GM18508 (cell line): ENCODE measurements around the gene C1orf159.
"Not testable (repeated sequence)": the region's sequence is repeated elsewhere in the genome, so short reads cannot be mapped to it uniquely, and the experiment has no call there.

Experiments
- ATAC-seq: cut with Tn5 transposase; IDR thresholded peaks from one replicate; pipeline ENCODE4 v1.9.1; 2021; ENCODE audit warnings: moderate number of reproducible peaks; ENCODE audit not compliant: insufficient read depth, unreplicated experiment

The C1orf159 gene

DNA sequence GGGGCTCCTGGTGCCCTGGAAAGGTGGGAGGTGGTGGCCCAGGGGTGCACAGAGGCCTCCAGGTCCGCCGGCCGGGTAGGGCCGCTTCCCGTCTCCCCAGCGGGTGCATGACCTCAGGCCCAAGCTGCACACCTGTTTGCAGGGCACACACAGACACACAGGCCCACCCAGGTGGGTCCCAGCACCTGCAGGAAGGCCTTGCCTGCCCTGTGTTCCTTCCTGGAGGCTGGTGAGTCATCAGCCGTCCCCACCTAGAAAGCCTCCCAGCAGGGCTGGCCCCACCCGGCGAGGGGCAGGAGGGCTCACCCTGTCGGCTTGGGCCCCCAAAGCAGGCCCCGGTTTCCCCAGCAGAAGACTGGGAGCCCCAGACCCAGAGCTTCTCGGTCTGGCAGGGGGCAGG, 34.2 kb upstream of the C1orf159 start:
- ATAC-seq, result no peak

DNA sequence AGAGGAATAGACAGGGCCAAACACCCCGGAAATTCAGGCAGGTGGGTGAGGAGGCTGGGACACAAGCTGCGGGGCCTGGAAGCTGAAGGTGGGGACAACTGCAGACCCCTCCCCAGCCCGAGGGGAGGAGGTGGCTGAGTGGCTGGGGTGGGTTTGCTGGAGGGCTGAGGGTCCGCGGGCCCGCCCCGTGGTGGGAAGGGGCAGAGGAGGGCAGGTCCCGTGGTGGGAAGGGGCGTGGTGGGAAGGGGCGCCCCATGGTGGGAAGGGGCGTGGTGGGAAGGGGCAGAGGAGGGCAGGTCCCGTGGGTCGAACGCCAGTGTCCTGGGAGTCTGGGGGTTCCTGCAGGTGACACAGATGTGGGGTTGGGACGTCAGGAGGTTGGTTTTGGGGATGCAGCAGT, 33.5 kb upstream of the C1orf159 start:
- ATAC-seq, result no peak

DNA sequence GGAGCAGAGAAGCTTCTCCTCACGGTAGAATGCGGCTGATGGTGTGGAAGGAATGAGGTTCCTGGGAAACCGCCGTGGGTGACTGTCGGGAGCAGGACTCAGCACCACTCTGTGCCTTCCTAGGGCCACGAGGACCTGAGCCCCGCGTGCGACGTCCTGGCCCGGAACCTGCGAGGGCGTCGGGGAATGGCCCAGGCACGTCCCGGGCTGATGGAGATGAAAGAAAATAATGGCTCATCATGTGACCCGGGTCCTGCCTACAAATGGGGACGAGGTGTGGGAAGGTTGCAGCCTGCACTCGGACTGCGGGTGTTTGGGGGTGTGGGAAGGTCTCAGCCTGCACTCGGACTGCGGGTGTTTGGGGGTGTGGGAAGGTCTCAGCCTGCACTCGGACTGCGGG, 32.7 kb upstream of the C1orf159 start:
- ATAC-seq, result no peak

DNA sequence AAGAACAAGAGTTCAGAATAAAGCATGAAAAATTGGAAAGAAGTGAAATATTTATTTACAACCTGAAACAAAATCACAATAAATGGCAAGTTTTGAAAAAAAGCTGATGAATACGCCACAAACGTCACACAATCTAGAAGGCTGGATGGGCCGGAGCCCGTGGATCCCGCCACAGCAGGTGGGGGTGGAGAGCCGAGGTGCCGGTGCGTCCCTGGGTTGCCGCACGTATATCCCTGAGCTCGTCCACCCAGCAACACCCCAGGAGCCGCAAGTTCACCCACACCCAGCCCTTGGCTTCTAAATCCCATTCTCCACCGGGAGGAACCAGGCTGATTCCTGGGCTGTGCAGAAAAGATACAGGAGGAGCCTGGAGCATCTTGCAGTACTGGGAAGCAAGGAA, 32.2 kb upstream of the C1orf159 start:
- ATAC-seq, result no peak

DNA sequence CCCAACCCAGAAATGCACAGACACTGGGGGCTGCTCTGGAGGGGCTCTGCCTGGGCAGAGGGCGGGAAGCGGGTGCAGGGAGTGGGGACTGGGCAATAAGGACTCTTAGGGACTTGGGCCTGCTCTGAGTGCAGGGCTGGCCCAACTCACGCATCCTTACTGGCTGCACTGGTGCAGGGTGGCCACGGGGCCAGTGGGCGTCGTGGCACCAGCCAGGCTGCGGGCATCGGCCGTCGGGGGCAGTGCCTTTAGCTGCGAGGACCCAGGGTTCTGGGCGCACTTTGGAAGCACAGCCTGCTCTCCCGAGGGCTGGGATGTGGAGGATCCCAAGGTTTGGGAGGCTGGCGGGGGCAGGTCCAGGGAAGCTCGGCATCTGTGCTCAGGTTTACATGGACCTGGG, 30.7 kb upstream of the C1orf159 start:
- no peak for ATAC-seq

DNA sequence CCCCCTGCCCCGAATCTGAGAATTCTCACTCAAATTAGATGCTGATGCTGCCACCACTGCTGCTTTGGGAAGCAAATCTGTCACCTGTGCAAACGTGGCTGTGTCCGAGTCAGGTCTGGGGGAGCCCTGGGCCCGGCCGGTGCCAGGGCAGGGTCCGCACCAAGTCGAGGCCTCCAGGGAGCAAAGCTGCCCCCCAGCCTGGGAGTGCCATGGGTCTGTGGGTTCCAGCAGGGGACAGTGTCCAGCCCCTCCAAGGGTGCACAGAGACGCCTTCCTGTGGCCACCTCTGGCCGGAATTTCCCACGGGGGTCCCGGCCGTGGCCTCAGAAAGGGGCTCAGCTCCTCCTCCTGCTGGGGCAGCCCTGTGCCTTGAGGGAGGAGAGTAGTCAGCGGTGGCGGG, 30.1 kb upstream of the C1orf159 start:
- ATAC-seq, result no peak

DNA sequence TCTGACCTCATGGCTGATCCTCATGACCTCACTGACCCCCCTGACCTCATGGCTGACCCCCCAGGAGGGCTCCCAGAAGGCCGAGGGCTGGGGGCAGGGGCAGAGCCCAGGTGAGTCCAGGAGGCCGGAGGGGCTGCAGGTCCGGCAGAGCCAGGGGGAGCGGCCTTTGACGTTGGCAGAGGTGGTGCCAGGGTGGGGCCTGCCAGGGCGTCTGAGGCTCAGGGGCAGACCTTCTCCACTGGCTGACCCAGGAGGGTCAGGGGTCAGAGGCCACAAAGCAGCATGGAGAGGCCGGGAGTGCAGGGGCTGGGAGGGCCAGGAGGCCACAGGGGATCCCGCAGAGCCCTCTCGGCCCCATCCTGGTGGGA, 29.6 kb upstream of the C1orf159 start:
- ATAC-seq, result no peak

DNA sequence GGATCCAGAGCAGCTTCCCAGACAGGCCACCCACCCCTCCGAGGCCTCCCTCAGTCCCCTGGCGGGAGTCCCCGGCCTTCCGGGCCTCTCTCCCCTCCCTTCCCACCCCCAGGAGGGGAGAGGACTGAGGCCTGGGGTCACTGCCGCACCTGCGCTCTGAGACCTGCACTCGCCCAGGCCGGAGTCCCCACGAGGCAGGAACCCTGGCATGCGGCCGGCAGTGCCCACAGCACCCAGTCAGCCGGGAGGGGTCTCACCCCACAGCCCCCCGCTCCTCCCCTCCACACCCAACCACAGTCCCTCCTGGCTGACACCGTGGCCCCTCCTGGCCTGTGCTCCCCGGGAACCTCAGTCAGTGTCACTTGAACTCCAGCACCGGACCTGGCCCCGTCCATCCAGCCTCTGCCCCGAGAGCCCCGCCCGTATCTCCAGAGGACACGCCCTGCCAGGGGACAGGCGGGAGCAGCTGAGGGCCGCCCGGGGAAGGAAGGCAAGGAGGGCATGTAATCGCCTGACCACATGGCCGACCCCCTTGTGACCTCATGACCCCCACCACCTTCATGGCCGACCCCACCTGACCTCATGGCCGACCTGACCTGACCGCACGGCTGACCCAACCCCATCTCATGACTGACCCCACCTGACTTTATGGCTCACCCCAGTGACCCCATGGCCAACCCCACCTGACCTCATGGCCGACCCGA, 29.1 kb upstream of the C1orf159 start:
- ATAC-seq, result no peak

DNA sequence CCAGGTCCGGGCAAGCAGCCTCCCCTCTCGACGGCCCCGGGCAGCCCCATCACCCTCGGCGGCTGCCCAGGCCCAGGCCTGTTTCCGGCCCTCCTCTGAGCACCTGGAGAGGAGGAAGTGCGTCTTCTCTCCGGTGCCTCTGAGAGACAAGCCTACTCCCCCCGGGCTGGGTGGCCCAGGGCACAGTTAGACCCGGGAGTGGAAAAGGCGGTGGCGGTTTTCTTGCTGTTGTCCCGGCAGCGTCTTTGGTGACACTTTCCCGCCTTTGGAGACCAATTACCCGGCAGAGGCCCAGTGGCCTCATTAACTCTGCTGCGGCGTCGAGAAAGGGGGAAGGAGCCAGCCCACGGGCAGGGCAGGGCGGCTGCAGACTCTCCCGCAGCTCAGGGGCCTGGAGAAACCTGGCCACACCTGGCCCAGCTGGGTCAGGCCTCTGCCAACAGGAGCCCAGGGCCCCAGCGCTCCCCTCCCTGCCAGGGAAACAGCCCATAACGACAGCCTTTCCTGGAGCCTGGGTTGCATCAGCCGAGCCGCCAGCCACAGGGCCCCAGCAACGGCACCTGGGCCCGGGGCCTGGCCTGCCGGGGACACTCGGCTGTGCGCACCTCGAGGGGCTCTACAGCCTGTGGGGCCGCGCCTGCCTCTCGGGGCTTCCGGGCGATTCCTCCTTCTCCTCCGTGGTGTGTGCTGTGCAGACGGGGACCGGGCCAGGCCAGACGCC, 28.4 kb upstream of the C1orf159 start:
- ATAC-seq, result no peak

DNA sequence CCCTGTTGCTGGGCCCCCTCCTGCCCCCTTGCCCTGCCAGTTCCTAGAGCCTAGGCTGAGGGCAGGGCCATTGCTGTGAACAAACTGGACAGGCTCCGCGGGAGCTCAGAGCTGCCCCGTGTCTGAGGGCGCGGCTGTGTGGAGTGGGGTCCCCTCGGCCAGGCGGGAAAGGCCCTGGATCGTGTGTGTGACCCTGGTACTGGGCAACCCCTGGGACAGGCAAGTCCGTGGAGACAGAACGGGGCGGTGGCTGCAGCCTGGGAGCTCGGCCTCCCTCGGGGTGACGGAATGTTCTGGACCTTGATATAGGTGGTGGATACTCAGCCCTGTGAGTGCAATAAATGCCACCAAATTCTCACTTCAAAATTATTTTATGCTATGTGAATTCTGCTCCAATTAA, 27.7 kb upstream of the C1orf159 start:
- ATAC-seq, result no peak

DNA sequence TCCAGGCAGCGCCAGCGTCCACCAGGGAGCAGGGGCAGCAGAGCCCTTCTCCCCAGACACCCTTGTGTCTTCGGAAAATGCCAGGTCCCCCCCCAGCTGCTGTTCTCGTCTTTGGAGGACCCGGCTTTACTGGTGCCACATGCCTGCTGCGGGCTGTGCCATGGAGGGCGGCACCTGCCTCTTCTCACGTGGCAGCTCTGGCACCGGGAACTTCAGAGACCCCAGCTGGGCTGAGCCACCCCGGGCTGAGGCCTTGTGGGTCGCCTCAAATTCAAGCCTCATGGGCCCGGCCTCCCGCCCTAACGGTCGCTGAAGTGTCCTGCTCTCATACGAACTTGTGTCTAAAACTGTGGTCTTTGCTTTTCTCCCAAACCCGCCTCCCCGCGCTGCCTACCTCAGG, 27.0 kb upstream of the C1orf159 start:
- no peak for ATAC-seq

DNA sequence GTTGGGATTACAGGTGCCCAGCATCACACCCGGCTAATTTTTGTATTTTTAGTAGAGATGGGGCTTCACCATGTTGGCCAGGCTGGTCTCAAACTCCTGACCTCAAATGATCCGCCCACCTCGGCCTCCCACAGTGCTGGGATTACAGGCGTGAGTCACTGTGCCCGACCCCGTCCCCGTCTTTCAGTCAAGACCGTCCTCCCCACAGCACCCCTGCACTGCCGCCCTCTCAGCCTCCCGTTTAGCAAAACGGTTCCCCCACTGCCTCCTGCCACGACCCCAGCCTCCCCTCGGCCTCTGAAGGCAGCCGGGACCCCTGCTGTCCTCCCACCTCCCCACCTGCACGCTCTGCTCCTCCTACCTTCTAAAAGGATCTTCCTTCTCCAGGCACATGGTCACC, 26.5 kb upstream of the C1orf159 start:
- not testable (repeated sequence) for ATAC-seq

DNA sequence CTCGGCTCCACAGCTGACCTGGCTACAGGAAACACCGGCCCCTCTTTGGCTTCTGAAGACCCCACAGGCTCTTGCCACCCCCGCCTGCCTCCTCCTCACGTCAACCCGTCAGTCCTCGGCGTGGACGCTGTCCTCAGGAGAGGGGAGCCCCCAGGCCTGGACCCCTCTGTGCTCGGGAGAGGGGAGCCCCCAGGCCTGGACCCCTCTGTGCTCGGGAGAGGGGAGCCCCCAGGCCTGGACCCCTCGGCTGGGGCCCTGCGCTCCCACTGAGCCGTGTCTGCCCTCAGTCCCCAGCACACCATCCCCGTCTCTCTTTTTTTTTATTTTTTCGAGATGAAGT, 26.0 kb upstream of the C1orf159 start:
- ATAC-seq, result no peak

DNA sequence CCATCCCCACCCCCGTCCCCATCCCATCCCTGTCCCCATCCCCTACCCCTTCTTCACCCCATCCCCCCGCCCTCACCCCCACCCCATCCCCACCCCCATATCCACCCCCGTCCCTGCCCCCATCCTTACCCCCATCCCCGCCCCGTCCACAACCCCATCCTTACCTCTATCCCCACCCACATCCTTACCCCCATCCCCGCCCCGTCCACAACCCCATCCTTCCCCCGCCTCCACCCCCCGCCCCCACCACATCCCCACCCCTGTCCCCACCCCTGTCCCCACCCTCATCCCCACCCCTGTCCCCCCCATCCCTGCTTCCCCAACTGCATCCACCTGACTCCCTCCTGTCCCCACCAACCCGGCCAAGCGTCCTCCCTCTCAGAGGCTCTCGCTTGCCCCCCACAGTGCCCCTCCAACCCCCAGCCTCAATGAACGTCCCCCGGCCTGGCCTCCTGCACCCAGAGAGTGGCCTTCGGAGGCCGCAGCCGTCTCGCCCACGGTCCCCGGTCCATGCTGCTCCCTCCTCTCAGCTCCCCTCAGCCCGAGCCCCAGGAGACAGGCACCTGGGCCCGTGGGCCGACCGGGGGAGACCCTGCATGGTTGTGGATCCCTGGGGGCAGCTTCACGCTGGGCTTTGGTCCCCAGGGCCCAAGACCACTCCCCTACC, 25.5 kb upstream of the C1orf159 start:
- ATAC-seq, result no peak

DNA sequence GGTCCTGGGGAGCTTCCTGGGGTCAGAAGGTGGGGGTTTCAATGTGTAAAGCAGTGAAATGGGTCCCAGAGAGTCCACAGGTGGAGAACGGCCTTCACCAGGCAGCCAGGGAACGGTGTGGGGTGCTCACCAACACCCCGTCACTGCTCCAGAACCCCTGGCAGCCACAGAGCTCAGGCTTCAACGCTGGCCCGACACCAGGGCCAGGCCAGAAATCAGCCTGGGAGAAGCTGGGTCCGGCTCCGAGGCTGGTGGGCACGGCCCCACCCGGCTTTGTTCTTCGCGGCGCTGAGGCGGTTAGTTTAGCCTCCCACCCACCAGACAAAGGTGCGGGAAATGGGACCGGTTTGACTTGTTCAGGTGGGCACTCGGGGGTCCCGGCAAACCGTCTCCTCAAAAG, 24.8 kb upstream of the C1orf159 start:
- no peak for ATAC-seq

DNA sequence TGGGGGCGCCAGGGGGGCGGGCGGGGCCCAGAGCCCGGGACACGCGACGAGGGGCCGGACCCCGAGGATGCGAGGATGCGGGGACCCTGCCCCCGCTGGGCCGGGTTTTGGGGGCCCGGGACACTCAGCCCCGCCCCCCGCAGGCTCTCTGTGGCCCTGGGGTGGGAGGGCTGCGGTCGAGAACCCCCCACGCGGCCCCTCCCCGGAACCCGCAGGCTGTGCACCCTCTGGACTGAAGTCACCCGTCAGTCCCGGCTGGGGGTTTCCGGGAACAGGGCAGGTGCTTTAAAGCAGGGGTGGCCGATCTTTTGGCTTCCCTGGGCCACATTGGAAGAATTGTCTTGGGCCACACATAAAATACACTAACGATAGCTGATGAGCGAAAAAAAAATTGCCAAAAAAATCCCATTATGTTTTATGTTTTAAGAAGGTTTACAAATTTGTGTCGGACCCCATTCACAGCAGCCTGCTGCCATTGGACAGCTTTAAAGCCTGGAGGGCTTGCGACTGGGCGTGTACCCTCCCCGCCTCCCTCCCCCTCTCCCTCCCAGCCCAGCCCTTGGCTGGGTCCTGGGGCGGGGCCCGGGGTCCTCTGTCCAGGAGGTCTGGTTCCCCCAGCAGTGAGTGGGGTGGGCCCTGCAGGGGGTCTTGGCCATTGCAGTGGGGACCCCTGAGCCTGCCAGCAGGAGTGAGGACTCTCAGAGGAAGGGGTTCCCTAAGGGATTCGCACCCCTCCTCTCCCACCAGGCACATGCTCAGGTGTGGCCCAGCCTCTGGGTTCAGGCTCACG, 21.6 kb upstream of the C1orf159 start:
- ATAC-seq, result no peak

DNA sequence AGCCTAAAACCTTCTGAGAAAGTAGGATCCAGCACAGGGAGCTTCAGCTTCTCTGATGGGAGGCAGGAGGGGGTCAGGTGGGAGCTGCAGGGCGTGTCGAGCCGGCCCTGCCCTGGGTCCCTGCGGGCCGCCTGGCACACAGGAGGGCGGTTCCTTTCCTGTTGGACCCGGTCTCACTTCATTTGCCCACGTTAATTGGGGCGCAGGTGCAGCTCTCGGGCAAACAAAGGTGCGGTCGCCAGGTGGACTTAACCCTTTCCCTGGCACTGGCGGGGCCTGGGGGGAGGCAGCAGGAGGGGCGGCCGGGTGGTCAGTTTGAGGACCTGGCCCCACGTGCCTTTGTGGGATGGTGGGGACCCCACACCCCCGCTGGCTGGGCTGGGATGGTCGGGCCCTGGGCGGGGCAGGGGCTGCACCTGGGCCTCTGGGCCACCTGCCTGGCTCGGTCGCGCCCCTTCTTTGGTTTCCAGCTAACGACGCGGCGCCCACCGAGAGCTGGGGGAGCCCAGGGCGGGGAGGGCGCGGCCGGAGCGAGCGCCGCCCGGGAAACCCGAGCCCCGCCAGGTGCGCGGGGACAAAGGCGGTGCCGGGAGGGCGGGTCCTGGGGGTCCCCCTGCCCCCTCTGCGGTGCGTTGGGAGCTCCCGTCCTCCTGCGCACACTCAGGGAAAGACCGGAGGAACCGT, 20.8 kb upstream of the C1orf159 start:
- no peak for ATAC-seq

DNA sequence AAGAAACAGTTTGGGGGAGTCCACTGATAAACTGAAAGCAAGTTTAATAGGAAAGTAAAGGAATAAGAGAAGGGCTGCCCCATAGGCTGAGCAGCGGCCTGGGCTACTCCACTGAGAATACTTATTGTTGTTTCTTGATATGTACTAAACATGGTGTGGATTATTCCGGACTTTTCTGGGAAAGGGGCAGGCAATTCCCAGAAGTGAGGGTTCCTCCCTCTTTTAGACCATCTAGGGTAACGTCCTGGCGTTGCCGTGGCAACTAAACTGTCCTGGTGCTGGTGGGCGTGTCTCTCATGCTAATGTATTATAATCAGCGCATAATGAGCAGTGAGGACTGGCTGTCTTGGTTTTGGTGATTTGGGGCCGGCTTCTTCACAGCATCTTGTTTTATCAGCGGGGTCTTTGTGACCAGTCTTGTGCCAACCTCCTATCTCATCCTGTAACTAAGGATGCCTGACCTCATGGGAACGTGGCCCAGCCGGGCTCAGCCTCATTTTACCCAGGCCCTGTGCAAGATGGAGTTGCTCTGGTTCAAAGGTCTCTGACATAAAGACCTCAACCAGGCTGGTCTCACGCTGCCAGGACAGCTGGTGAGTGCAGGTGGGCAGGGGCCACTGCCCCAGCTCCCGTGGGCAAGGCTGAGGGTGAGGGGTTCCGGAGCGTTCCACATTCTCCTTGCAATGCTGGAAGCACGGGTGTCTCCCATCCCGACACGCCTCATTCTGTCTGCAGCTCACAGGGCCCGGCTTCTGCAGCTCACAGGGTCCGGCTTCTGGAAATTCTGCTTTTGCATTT, 19.6 kb upstream of the C1orf159 start:
- no peak for ATAC-seq

DNA sequence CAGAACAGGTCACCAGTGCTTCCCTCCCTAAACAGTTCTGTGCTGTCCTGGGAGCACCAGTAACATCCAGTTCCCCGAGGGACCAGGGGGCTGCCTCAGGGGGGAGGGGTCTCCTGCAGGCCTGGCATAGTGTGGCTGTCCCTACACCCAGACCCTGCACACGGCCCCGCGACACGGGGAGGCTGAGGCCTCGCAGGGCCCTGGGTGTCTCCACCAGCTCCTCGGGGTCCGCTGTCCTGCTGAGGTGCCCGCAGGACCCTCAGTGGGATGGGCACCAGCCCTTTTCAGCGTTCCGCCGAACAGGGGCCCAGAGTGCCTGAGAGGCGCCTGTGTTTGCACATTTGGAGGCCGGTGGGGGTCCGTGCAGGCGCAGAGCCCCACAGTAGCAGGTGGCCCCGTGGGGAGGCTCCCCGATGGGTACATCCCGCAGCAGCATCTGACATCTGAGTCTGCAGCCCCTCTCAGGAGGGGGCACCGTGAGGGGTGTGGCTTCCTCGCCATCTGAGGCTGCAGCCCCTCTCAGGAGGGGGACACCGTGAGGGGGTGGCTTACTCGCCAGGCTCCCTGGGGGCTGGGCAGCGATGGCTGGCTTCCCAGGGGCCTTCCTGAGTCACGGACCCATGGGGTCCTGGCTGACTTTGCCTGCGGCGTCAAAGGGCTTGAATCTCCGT, 18.5 kb upstream of the C1orf159 start:
- no peak for ATAC-seq
